RWPE1 (cell line): ENCODE results near the gene KLHL4.
"Not testable (repeated sequence)": the region's sequence is repeated elsewhere in the genome, so short reads cannot be mapped to it uniquely, and the experiment has no call there.

Experiments used
- CTCF ChIA-PET: fragments of 350-600 bp; sonication (Branson Sonifier 250); formaldehyde crosslinking; extraction: SDS; loops from one replicate; lab custom pipeline; 2021; lab: Yijun Ruan, JAX
- POLR2A ChIA-PET: fragments of 400-600 bp; formaldehyde crosslinking; extraction: SDS; loops from one replicate; lab custom pipeline; 2020; ENCODE audit warnings: antibody characterized with exemption; ENCODE audit not compliant: low non-redundant PET; lab: Yijun Ruan, JAX
- DNase-seq: peaks from one replicate; pipeline ENCODE4 v3.0.0; 2012; ENCODE audit warnings: low spot score
- H3K27ac ChIP-seq: fragments of 450-650 bp; 2 replicates; pipeline ENCODE4 v1.5.1; 2017
- TF ChIP-seq, protein P1 (sequence below): fragments of 450-650 bp; conservative IDR thresholded peaks from 2 replicates; pipeline ENCODE4 v1.5.1; 2017; ENCODE audit warnings: low read depth, mild to moderate bottlenecking

KLHL4 gene, protein sequence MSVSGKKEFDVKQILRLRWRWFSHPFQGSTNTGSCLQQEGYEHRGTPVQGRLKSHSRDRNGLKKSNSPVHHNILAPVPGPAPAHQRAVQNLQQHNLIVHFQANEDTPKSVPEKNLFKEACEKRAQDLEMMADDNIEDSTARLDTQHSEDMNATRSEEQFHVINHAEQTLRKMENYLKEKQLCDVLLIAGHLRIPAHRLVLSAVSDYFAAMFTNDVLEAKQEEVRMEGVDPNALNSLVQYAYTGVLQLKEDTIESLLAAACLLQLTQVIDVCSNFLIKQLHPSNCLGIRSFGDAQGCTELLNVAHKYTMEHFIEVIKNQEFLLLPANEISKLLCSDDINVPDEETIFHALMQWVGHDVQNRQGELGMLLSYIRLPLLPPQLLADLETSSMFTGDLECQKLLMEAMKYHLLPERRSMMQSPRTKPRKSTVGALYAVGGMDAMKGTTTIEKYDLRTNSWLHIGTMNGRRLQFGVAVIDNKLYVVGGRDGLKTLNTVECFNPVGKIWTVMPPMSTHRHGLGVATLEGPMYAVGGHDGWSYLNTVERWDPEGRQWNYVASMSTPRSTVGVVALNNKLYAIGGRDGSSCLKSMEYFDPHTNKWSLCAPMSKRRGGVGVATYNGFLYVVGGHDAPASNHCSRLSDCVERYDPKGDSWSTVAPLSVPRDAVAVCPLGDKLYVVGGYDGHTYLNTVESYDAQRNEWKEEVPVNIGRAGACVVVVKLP

DNA sequence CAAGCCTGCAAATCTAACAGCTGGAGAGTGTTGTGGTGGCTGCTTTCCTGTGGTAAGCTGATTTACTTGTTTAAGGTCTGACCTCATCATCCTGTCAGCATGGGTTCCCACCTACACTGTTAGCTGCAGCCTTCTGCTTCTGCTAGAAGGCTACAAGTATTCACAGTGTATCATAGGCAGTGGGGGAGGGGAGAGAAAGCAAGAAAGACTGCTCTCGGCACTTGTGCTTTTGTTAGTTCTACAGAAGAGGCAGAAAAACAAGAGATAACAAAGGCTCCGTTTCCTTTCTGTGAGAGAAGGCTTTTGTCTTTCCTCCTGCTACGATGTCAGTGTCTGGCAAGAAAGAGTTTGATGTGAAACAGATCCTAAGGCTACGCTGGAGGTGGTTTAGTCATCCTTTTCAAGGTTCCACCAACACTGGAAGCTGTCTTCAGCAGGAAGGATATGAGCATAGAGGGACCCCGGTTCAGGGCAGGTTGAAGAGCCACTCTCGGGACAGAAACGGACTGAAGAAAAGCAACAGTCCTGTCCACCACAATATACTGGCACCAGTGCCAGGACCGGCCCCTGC lies at the start of gene KLHL4:
Gene KLHL4 (plus strand): TSS at position 232 of the 571 bp plus-strand sequence. CDS start 92 bp downstream, at position 324.
- CTCF ChIA-PET: no interaction called here
- peak; percentile 38 for DNase-seq
- POLR2A ChIA-PET: interaction anchor here (1.0 kb wide), 1 partner anchor 8 kb away, joined by 3 read pairs; no protein-coding TSS in a partner anchor

DNA sequence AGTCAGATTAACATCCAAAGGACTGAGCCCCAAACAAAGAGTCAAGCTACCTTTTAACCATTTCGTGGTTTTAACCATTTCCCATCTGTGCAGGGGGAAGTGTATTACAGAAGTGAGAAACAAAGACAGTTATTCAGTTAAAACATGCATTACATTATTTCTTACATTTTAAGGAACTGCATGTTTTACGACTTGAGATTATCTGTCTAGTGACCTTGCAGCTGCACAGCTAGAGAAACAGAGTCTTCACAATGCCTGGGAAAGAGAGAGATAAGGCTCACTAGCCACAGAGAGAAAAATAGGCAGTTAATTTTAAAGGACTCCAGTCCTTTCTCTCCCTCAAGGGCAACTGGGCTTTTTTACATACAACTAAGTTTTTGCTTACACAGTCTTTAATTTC lies 48.7 kb upstream of the KLHL4 start:
- no peak for DNase-seq
- CTCF ChIA-PET: no interaction called here
- TF ChIP-seq, protein P1, sequence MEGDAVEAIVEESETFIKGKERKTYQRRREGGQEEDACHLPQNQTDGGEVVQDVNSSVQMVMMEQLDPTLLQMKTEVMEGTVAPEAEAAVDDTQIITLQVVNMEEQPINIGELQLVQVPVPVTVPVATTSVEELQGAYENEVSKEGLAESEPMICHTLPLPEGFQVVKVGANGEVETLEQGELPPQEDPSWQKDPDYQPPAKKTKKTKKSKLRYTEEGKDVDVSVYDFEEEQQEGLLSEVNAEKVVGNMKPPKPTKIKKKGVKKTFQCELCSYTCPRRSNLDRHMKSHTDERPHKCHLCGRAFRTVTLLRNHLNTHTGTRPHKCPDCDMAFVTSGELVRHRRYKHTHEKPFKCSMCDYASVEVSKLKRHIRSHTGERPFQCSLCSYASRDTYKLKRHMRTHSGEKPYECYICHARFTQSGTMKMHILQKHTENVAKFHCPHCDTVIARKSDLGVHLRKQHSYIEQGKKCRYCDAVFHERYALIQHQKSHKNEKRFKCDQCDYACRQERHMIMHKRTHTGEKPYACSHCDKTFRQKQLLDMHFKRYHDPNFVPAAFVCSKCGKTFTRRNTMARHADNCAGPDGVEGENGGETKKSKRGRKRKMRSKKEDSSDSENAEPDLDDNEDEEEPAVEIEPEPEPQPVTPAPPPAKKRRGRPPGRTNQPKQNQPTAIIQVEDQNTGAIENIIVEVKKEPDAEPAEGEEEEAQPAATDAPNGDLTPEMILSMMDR: no peak
- H3K27ac ChIP-seq: no peak overlapping the region
- POLR2A ChIA-PET: no interaction called here

More for the DNA sequence above, at the start of gene KLHL4:
- peak within 1 kb of the TSS; percentile 68 for H3K27ac ChIP-seq
- TF ChIP-seq, protein P1: no peak

DNA sequence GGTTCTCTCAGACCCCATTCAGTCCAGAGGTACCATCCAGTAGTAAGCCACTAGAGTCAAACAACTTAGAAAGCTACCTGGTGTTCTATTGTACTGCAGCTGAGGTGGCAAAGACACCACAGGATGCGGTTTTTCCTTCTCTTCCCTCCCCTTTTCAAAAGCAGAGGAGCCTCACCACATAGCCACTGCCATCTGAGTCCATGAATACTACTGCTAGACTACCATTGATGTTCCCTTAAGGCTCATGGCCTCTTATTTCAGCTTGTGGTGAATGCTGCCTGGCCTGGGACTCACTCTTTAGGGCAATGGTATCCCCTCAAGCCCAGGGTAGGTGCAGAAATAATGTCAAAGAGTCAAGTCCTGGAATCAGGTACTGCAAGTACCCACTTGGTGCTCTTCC lies 41.8 kb upstream of the KLHL4 start:
- ChIA-PET CTCF (no interaction called here), POLR2A (no interaction called here)
- H3K27ac ChIP-seq: no peak overlapping the region
- TF ChIP-seq, protein P1: no peak
- no peak for DNase-seq

DNA sequence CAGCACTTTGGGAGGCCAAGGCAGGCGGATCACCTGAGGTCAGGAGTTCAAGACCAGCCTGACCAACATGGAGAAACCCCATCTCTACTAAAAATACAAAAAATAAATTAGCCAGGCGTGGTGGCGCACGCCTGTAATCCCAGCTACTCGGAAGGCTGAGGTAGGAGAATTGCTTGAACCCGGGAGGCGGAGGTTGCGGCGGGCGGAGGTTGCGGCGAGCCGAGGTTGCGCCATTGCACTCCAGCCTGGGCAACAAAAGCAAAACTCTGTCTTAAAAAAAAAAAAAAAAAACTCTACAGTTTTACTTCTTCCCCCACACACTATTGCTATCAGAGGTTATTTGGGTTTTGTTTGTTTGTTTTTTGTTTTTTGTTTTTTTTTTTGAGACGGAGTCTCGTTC lies 38.9 kb upstream of the KLHL4 start:
- CTCF ChIA-PET, H3K27ac ChIP-seq, DNase-seq, POLR2A ChIA-PET: not testable (repeated sequence)

DNA sequence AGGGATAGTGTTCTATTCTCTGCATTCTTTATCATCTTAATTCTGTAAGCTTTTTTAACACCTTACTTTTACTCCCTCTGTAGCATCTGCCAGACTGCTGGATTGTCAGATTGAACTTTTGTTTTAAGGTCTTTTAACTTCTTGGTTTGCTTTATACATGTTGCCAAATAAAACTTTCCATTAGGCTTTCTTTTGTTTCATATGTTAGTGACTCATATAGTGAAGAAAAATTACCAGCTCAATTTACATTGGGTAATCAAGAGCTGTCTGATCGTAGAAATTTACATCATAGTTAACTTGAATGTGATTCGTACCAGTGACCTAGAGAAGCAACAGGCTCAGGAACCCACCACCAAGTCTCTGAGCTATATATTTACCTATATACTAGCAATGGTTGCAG lies 28.5 kb upstream of the KLHL4 start:
- POLR2A ChIA-PET: no interaction called here
- TF ChIP-seq, protein P1: no peak

DNA sequence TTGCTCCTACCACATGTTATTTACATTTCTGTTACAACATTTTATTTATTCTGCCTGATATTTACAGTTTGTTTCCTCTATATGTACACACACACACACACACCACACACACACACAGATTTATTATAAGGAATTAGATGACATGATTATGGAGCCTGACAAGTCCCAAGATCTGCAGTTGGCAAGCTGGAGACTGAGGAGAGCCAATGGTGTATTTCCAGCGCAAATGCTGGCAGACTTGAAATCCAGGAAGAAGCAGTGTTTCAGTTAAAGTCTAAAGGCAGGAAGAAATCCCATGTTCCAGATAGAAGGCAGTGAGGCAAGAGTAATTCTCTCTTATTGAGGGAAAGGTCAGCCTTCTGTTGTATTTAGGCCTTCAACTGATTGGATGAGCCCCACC lies 1.8 kb upstream of the KLHL4 start:
- TF ChIP-seq, protein P1: no peak
- ChIA-PET POLR2A (no interaction called here), CTCF (no interaction called here)
- DNase-seq: no peak
- no peak overlapping the region for H3K27ac ChIP-seq

More for the DNA sequence above, 28.5 kb upstream of the KLHL4 start:
- peak; percentile 0 for DNase-seq
- H3K27ac ChIP-seq: no peak overlapping the region
- CTCF ChIA-PET: no interaction called here
